GM13977 (cell line): Measurements from ENCODE around the gene LMF1.

ENCODE experiments used
- DNase-seq: peaks from one replicate; pipeline ENCODE4 v3.0.0; 2012; ENCODE audit warnings: low spot score
- CTCF ChIP-seq: IDR thresholded peaks from 2 replicates; pipeline ENCODE4 v1.5.1; 2012; ENCODE audit warnings: mild to moderate bottlenecking, control low read depth; ENCODE audit not compliant: insufficient read depth; ENCODE audit errors: extremely low read depth, missing control alignments
- in situ Hi-C: fragments of 300-500 bp; cut with MboI; formaldehyde crosslinking; loops from one replicate; pipeline ENCODE4 v1.12.0; 2022; ENCODE audit warnings: low sequenced_read_pairs, low pct_unique_long_range_greater_than_20kb, mixed read lengths, inconsistent platforms; ENCODE audit not compliant: unreplicated experiment

The LMF1 gene

GRCh38 chr16:895371-895770, 75.4 kb downstream of the LMF1 start:
- in situ Hi-C loops, result no loop called here
- no peak for DNase-seq
- no peak for TF ChIP-seq CTCF

- TF ChIP-seq CTCF, result peak; percentile 5
- in situ Hi-C loops, result no loop called here
- DNase-seq, result no peak
Observed at GRCh38 chr16:894841-895240, 75.9 kb downstream of the LMF1 start.

GRCh38 chr16:894136-894535, 76.6 kb downstream of the LMF1 start:
- in situ Hi-C loops, result no loop called here
- no peak for DNase-seq
- no peak for TF ChIP-seq CTCF

GRCh38 chr16:893360-893759, 77.4 kb downstream of the LMF1 start:
- no peak for DNase-seq
- in situ Hi-C loops, result no loop called here
- TF ChIP-seq CTCF, result no peak

GRCh38 chr16:892536-893255, 78.1 kb downstream of the LMF1 start:
- no peak for TF ChIP-seq CTCF
- in situ Hi-C loops, result no loop called here
- DNase-seq, result no peak

- in situ Hi-C loops, result no loop called here
- DNase-seq, result no peak
- TF ChIP-seq CTCF, result no peak
Observed at GRCh38 chr16:892006-892405, 78.8 kb downstream of the LMF1 start.
